GM21390 (cell line): ENCODE measurements around the gene RPS8.
A peak's percentile ranks its signal among the peaks of the same experiment; 100 is the strongest.
"Not testable (repeated sequence)": the region's sequence is repeated elsewhere in the genome, so short reads cannot be mapped to it uniquely, and the experiment has no call there.

Experiments used
- ATAC-seq: cut with Tn5 transposase; IDR thresholded peaks from one replicate; pipeline ENCODE4 v1.9.1; 2021; ENCODE audit not compliant: unreplicated experiment

Gene RPS8

GRCh38 chr1:44819196-44819607 is 43.9 kb downstream of the RPS8 start:
- ATAC-seq = no peak

- ATAC-seq = peak; percentile 78
Observed at GRCh38 chr1:44819608-44820327, 44.4 kb downstream of the RPS8 start.

GRCh38 chr1:44820328-44821239 is 45.2 kb downstream of the RPS8 start:
- no peak for ATAC-seq

GRCh38 chr1:44821240-44821715 is 45.9 kb downstream of the RPS8 start:
- ATAC-seq = no peak

- no peak for ATAC-seq
Observed at GRCh38 chr1:44822131-44822701, 46.9 kb downstream of the RPS8 start.

- no peak for ATAC-seq
Observed at GRCh38 chr1:44822981-44823451, 47.7 kb downstream of the RPS8 start.

- ATAC-seq = not testable (repeated sequence)
Observed at GRCh38 chr1:44824392-44824791, 49.1 kb downstream of the RPS8 start.

GRCh38 chr1:44826375-44827196 is 51.2 kb downstream of the RPS8 start:
- ATAC-seq = no peak

GRCh38 chr1:44827197-44828002 is 52.1 kb downstream of the RPS8 start:
- no peak for ATAC-seq

- ATAC-seq = no peak
Observed at GRCh38 chr1:44828003-44828651, 52.8 kb downstream of the RPS8 start.
